ENCODE results near the gene ATP2B1.

The ATP2B1 gene

GRCh38 chr12:89690925-89691324 is 17.7 kb downstream of the ATP2B1 start:
- no peak for DNase-seq

- DNase-seq = no peak
Measured at GRCh38 chr12:89689306-89689705, 19.3 kb downstream of the ATP2B1 start.

- DNase-seq = no peak
Measured at GRCh38 chr12:89686311-89686710, 22.3 kb downstream of the ATP2B1 start.

- no peak for DNase-seq
Measured at GRCh38 chr12:89685363-89685972, 23.2 kb downstream of the ATP2B1 start.

GRCh38 chr12:89684136-89684535 is 24.5 kb downstream of the ATP2B1 start:
- DNase-seq = no peak

GRCh38 chr12:89682284-89682683 is 26.4 kb downstream of the ATP2B1 start:
- no peak for DNase-seq

- DNase-seq = no peak
Measured at GRCh38 chr12:89680409-89680808, 28.2 kb downstream of the ATP2B1 start.

- no peak for DNase-seq
Measured at GRCh38 chr12:89679631-89680030, 29.0 kb downstream of the ATP2B1 start.

- no peak for DNase-seq
Measured at GRCh38 chr12:89678225-89678624, 30.4 kb downstream of the ATP2B1 start.

- DNase-seq = no peak
Measured at GRCh38 chr12:89676930-89677329, 31.7 kb downstream of the ATP2B1 start.

- no peak for DNase-seq
Measured at GRCh38 chr12:89674326-89674942, 34.2 kb downstream of the ATP2B1 start.

GRCh38 chr12:89673603-89674002 is 35.0 kb downstream of the ATP2B1 start:
- DNase-seq = no peak

GRCh38 chr12:89672589-89672979 is 36.1 kb downstream of the ATP2B1 start:
- DNase-seq = no peak

GRCh38 chr12:89671469-89671868 is 37.2 kb downstream of the ATP2B1 start:
- no peak for DNase-seq

- DNase-seq = no peak
Measured at GRCh38 chr12:89669197-89669596, 39.4 kb downstream of the ATP2B1 start.

GRCh38 chr12:89665556-89665955 is 43.1 kb downstream of the ATP2B1 start:
- DNase-seq = no peak

- no peak for DNase-seq
Measured at GRCh38 chr12:89664441-89664840, 44.2 kb downstream of the ATP2B1 start.

GRCh38 chr12:89663577-89664357 is 44.9 kb downstream of the ATP2B1 start:
- no peak for DNase-seq

- no peak for DNase-seq
Measured at GRCh38 chr12:89662623-89663022, 46.0 kb downstream of the ATP2B1 start.

- no peak for DNase-seq
Measured at GRCh38 chr12:89661706-89662330, 46.8 kb downstream of the ATP2B1 start.

GRCh38 chr12:89657739-89658138 is 50.9 kb downstream of the ATP2B1 start:
- DNase-seq = no peak

- no peak for DNase-seq
Measured at GRCh38 chr12:89657066-89657465, 51.6 kb downstream of the ATP2B1 start.

- DNase-seq = no peak
Measured at GRCh38 chr12:89655841-89656240, 52.8 kb downstream of the ATP2B1 start.

GRCh38 chr12:89651192-89651591 is 57.4 kb downstream of the ATP2B1 start:
- no peak for DNase-seq
